ENCODE results near the gene SPATA21. TPM values are rescaled to one million over a fixed set of nuclear protein-coding genes. Genes with fewer than 3 reads are reported as not detected.

SPATA21 gene
- not detected in 2 replicates for total RNA-seq

GRCh38 chr1:16436946-16437474, at the start of gene SPATA21:
TSS of gene SPATA21 (minus strand) at chr1:16437424. CDS start at chr1:16431371, 6,053 bp downstream.

GRCh38 chr1:16440470-16441281, 3.5 kb upstream of the SPATA21 start, which contains the start of gene NECAP2:
TSS of gene NECAP2 (plus strand) at chr1:16440724. CDS start at chr1:16440762, 38 bp downstream.

GRCh38 chr1:16366722-16367257, 70.4 kb downstream of the SPATA21 start, which contains the start of gene SZRD1:
TSS of gene SZRD1 (plus strand) at chr1:16367242. CDS start at chr1:16367258, 16 bp downstream.

GRCh38 chr1:16351994-16352841, 85.0 kb downstream of the SPATA21 start, which contains the start of gene FBXO42:
TSS of gene FBXO42 (minus strand) at chr1:16352480. CDS start at chr1:16315418, 37,062 bp downstream.

Other genes starting within 250 kb of the SPATA21 start
- 5.4 and 6.2 TPM in 2 replicates for gene ARHGEF19, start 224.8 kb downstream of the SPATA21 start, total RNA-seq
- gene CPLANE2, start 200.2 kb downstream of the SPATA21 start, total RNA-seq: 7.3 and 8.7 TPM in 2 replicates
- gene FBXO42, start 84.9 kb downstream of the SPATA21 start, total RNA-seq: 9.4 and 11.6 TPM in 2 replicates
- 13.5 and 48.9 TPM in 2 replicates for gene SZRD1, start 70.2 kb downstream of the SPATA21 start, total RNA-seq
- gene NECAP2, start 3.3 kb upstream of the SPATA21 start, total RNA-seq: 80.6 and 85.1 TPM in 2 replicates
- gene RNU1-1, start 76.9 kb upstream of the SPATA21 start, total RNA-seq: under 0.01 TPM in 2 replicates
- gene NBPF1, start 176.1 kb upstream of the SPATA21 start, total RNA-seq: 19.4 and 21.1 TPM in 2 replicates
- gene RNU1-3, start 229.5 kb upstream of the SPATA21 start, total RNA-seq: under 0.01 TPM in 2 replicates

All from regular cardiac myocyte (primary cell).